ENCODE data around the gene ERFL.

Gene ERFL

DNA sequence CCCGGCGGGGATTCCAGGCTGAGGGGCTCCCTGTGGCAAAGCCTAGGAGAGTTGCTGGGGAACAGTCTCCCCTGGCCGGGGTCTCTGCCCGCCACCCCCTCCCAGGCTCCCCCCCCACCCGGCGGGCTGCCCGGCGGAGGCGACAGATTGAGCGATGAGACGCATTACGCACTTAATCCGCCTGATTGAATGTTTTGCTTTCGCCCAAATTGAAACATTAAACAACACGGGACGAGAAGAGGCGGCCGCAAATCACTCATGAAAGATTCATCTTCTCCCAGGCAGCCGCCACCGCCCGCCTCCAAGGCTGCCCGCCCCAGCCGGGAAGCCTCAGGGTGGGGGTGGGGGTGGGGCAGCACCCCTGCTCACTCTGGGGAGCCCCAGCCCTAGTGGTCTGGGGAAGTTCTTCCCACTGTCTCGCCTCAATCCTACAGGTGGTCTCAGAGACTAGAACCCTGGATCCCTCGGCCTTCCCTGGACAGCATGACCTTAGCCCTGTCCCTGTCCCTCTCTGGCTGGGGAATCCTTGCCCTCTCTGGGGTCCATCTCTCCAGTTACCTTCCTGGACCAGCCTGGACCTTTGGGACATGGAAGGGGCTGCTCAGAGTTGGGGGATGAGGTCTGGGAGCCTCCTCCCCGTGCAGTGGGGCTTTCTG lies 7.6 kb upstream of the ERFL start:
- no peak for DNase-seq (ENCODE audit: low spot score)
- TF ChIP-seq, protein P1, sequence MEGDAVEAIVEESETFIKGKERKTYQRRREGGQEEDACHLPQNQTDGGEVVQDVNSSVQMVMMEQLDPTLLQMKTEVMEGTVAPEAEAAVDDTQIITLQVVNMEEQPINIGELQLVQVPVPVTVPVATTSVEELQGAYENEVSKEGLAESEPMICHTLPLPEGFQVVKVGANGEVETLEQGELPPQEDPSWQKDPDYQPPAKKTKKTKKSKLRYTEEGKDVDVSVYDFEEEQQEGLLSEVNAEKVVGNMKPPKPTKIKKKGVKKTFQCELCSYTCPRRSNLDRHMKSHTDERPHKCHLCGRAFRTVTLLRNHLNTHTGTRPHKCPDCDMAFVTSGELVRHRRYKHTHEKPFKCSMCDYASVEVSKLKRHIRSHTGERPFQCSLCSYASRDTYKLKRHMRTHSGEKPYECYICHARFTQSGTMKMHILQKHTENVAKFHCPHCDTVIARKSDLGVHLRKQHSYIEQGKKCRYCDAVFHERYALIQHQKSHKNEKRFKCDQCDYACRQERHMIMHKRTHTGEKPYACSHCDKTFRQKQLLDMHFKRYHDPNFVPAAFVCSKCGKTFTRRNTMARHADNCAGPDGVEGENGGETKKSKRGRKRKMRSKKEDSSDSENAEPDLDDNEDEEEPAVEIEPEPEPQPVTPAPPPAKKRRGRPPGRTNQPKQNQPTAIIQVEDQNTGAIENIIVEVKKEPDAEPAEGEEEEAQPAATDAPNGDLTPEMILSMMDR (IDR thresholded peaks at IDR 0.05; ENCODE audit: extremely low read depth, missing control alignments) = no peak

DNA sequence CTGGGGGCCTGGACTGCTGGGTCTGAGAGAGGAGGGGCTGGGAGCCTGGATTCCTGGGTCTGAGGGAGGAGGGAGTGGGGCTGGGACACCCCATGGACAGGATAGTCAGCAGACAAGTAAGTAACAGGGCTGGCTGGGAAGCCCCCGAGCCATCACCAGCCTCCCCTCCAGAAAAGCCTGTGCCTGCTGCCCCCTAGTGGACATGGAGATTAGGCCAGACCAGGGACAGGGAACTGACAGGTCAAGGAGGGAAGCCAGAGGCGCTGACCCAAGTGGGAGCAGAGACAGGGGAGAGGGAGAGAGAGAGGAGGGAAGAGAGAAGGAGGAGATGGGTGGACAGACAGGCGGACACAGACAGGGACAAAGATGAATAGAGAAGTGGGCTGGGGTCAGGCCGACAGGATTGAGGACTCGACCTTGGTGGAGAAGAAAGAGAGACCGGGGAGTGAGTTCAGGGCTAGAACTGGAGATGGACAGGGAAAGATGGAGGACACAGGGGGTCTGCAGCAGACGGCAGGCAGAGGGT lies 6.7 kb upstream of the ERFL start:
- DNase-seq (ENCODE audit: low spot score) = peak; percentile 94
- TF ChIP-seq, protein P1 (IDR thresholded peaks at IDR 0.05; ENCODE audit: extremely low read depth, missing control alignments) = peak; percentile 82

DNA sequence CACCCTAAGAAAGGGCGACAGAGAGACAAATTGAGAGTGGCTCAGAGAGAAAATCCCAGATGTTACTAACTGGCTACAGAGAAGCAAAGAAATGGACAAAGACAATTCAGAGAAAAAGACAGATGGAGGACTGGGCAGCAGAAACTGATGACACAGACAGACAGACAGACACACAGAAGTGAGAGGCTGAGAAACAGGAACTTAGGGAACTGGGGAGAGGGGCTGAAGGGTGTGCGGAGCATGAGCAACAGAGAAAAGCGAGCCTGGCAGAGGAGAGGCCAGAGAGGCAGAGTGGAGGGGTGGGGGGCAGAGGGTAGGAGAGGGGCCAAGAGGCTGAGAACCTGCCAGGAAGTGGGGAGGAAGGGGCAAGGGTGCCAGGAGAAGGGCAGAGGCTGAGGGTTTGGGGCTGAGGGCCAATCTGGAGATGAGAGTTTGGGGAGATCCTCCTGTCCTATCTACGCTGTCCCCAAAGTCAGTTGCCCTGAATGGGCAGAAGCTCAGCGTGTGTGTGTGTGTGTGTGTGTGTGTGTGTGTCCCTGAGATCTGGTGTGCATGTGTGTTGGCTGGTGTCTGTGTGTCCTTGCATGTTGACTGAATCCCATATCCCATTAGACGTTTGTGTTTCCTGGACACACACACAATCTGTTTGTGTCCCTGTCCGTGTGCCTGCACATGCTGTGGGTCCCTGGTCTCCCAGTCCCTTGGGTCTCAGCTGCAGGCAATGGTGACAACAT lies 5.6 kb upstream of the ERFL start:
- DNase-seq (ENCODE audit: low spot score) = no peak
- TF ChIP-seq, protein P1 (IDR thresholded peaks at IDR 0.05; ENCODE audit: extremely low read depth, missing control alignments) = no peak

DNA sequence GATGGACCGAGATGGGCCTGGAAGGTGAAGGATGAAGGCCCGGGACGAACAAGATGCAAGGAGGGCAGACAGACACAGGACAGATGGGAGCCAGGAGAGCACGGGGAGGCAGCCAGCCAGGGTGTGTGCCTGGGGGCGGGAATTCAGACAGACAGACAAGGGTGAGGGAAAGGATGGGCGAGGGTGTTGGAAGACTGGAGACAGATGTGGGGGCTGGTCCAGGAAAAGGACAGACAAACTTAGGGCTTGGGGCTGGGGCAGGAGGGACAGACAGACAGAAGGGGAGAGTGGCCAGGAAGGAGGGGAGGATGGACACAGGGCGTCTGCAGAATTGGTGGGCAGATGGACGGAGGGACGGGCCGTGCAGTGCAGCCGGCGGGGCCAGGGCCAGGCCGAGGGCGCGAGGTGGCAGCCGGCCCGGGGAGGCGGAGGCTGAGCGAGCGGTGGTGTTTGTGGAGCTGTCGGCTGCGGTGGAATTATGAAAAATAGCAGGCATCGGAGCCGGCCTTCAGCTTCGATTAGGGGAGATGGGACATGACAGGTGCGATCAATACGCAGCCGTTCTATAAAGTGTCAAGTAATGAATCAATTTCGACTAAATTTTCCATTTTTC lies 4.6 kb upstream of the ERFL start:
- no peak for DNase-seq (ENCODE audit: low spot score)
- TF ChIP-seq, protein P1 (IDR thresholded peaks at IDR 0.05; ENCODE audit: extremely low read depth, missing control alignments) = no peak

DNA sequence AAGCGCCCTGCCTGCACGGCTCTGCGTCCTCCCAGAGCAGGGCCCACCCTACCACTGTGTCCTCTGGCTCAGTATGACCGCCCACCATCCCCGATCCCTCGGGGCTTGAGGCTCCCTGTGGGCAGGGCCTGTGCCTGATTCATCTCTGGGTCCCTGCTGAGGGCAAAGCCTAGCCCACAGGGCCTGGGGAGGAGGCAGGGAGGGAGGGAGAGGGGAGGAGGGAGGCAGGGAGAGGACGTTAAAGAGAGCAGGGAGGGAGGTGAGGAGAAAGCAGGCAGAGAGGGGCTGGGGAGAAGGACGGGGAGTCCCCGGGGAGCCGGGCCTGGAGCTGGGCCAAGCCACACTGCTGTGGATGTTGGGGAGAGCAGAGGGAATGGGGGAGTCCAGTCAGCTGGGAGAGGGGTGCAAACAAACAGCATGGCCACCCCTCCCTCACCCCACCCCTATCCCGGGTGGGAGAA lies 4.0 kb upstream of the ERFL start:
- TF ChIP-seq, protein P1 (IDR thresholded peaks at IDR 0.05; ENCODE audit: extremely low read depth, missing control alignments) = no peak
- DNase-seq (ENCODE audit: low spot score) = no peak

DNA sequence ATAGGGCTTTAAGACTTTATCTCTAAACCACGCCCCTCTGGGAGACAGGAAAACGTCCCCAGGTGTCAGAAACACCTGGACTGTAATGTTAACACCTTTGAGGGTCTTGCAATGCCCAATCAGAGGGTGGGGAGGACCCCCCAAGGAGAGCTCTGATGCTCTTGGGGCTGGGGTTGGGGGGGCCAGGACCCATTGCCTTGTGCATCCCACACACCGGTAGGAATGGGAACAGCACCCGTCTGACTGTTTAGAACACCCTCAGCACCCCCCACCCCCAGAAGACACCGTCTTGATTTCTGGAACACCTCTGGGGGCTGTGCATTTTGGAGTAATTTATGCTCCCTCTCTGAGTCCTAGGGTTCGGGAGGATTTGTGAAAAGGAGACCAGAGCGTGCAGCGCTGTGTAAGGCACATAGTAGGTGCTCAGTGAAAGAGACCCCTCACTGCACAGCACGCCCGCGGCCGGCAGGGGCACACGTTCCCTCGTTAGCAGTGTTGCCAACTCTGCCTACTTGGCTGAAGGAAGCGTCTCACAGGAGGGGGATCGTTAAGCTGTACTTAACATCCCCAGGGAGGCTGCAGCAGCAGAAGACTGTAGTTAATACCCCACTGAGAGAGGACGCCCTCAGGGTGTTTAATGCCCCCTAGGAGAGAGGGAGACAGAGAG lies 2.8 kb upstream of the ERFL start:
- TF ChIP-seq, protein P1 (IDR thresholded peaks at IDR 0.05; ENCODE audit: extremely low read depth, missing control alignments) = no peak
- DNase-seq (ENCODE audit: low spot score) = no peak

Measured in GM20000 (cell line).